Transverse colon (tissue), 4 donors: ENCODE results near the gene PNLIP.

ENCODE experiments used
- EP300 ChIP-seq: sonication (generic); formaldehyde crosslinking; IDR thresholded peaks from one replicate; pipeline ENCODE4 v1.6.1; 2017; ENCODE audit warnings: antibody characterized with exemption, low read depth
- POLR2A ChIP-seq: fragments of 450-650 bp; IDR thresholded peaks from one replicate; pipeline ENCODE4 v1.6.1; 2016; ENCODE audit warnings: antibody characterized with exemption, mild to moderate bottlenecking, moderate library complexity
- POLR2AphosphoS5 ChIP-seq, 3 donors: sonication (generic); formaldehyde crosslinking; IDR thresholded peaks; one replicate each; pipeline ENCODE4 v1.6.1; 2016; ENCODE audit warnings: antibody characterized with exemption in 3 of 3
- TF ChIP-seq, protein P1 (sequence below), 5 experiments: fragments of 200-600 bp in 3 of 5; fragments of 450-650 bp in 2 of 5; sonication (generic) in 3 of 5; IDR thresholded peaks; 1 replicate in 2 of 5; 2 replicates in 3 of 5; pipeline ENCODE4 v1.5.1; 2016 to 2017; ENCODE audit warnings: antibody characterized with exemption in 5 of 5, inconsistent platforms in 3 of 5, mild to moderate bottlenecking in 2 of 5, moderate library complexity in 1 of 5

GRCh38 chr10:116524736-116525135 lies 21.0 kb upstream of the PNLIP start:
- TF ChIP-seq, protein P1, sequence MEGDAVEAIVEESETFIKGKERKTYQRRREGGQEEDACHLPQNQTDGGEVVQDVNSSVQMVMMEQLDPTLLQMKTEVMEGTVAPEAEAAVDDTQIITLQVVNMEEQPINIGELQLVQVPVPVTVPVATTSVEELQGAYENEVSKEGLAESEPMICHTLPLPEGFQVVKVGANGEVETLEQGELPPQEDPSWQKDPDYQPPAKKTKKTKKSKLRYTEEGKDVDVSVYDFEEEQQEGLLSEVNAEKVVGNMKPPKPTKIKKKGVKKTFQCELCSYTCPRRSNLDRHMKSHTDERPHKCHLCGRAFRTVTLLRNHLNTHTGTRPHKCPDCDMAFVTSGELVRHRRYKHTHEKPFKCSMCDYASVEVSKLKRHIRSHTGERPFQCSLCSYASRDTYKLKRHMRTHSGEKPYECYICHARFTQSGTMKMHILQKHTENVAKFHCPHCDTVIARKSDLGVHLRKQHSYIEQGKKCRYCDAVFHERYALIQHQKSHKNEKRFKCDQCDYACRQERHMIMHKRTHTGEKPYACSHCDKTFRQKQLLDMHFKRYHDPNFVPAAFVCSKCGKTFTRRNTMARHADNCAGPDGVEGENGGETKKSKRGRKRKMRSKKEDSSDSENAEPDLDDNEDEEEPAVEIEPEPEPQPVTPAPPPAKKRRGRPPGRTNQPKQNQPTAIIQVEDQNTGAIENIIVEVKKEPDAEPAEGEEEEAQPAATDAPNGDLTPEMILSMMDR (IDR thresholded peaks at IDR 0.05): no peak
- TF ChIP-seq POLR2A: no peak
- TF ChIP-seq EP300: no peak
- TF ChIP-seq POLR2AphosphoS5 (IDR thresholded peaks at IDR 0.05): no peak
